Osteoblast (primary cell): Measurements from ENCODE around the gene CADPS. TPM values are rescaled to one million over a fixed set of nuclear protein-coding genes. Genes with fewer than 3 reads are reported as not detected.

Experiments used
- DNase-seq: peaks from one replicate; pipeline ENCODE4 v3.0.0; 2011; ENCODE audit warnings: low spot score, mixed read lengths; ENCODE audit not compliant: insufficient read length; ENCODE audit errors: missing footprints
- H2AFZ ChIP-seq: 2 replicates; pipeline ENCODE4 v1.6.0; 2011; ENCODE audit warnings: mild to moderate bottlenecking, low read length
- H3K27ac ChIP-seq: 2 replicates; pipeline ENCODE4 v1.5.1; 2011; ENCODE audit warnings: mild to moderate bottlenecking, low read depth, low read length, moderate library complexity
- H3K27me3 ChIP-seq: 2 replicates; pipeline ENCODE4 v1.6.0; 2012; ENCODE audit warnings: mild to moderate bottlenecking, control low read depth, inconsistent platforms, low read length, moderate library complexity; ENCODE audit not compliant: insufficient read depth
- H3K36me3 ChIP-seq: 2 replicates; pipeline ENCODE4 v1.5.1; 2011; ENCODE audit warnings: mild to moderate bottlenecking, low read length, control low read depth, moderate library complexity; ENCODE audit not compliant: insufficient read depth
- H3K4me1 ChIP-seq: 2 replicates; pipeline ENCODE4 v1.5.1; 2011; ENCODE audit warnings: mild to moderate bottlenecking, low read length, control low read depth, moderate library complexity; ENCODE audit not compliant: insufficient read depth
- H3K4me2 ChIP-seq: 2 replicates; pipeline ENCODE4 v1.6.0; 2011; ENCODE audit warnings: mild to moderate bottlenecking, low read length; ENCODE audit not compliant: insufficient read depth
- H3K4me3 ChIP-seq: fragments of 200-600 bp; sonication (generic); 3 replicates; pipeline ENCODE4 v1.5.1; 2012; ENCODE audit warnings: mild to moderate bottlenecking, low read length, inconsistent platforms; ENCODE audit not compliant: insufficient read depth
- H3K79me2 ChIP-seq: 2 replicates; pipeline ENCODE4 v1.6.0; 2012; ENCODE audit warnings: mild to moderate bottlenecking, low read length, control low read depth, inconsistent platforms; ENCODE audit not compliant: insufficient read depth
- H3K9me3 ChIP-seq: 2 replicates; pipeline ENCODE4 v1.5.1; 2011; ENCODE audit warnings: low read depth, low read length, control low read depth
- H4K20me1 ChIP-seq: 2 replicates; pipeline ENCODE4 v1.6.0; 2012; ENCODE audit warnings: mild to moderate bottlenecking, low read length, control low read depth; ENCODE audit not compliant: insufficient read depth
- CTCF ChIP-seq: IDR thresholded peaks from 2 replicates; pipeline ENCODE4 v1.5.1; 2011; ENCODE audit warnings: mild to moderate bottlenecking, low read depth, low read length, moderate library complexity; ENCODE audit errors: extremely low read depth
- total RNA-seq: library from RNA; depleted of rRNA; stranded (reverse); fragments of >200 nt; gene quantifications from 2 replicates; pipeline ENCODE4 v1.2.3, GENCODE V29; 2012

The CADPS gene
- total RNA-seq, 1 donor = not detected

- Histone ChIP-seq H4K20me1 (no peaks in the 10 kb centered on the region), H2AFZ (no peak overlapping the region), H3K4me2 (no peak overlapping the region), H3K27me3 (no peaks in the 10 kb centered on the region), H3K4me1 (no peaks in the 10 kb centered on the region), H3K36me3 (no peaks in the 10 kb centered on the region), H3K9me3 (no peaks in the 10 kb centered on the region), H3K4me3 (no peak overlapping the region), H3K27ac (no peak overlapping the region), H3K79me2 (no peaks in the 10 kb centered on the region)
- no peak for TF ChIP-seq CTCF
- no peak for DNase-seq
These were observed 488.0 kb downstream of the CADPS start for GRCh38 chr3:62387251-62387650.

GRCh38 chr3:62379321-62379798, 495.9 kb downstream of the CADPS start:
- no peaks in the 10 kb centered on the region for H3K9me3 ChIP-seq
- no peak overlapping the region for H2AFZ ChIP-seq
- no peak overlapping the region for H3K4me2 ChIP-seq
- TF ChIP-seq CTCF = no peak
- H3K4me1 ChIP-seq = no peaks in the 10 kb centered on the region
- no peaks in the 10 kb centered on the region for H3K36me3 ChIP-seq
- no peak overlapping the region for H3K27ac ChIP-seq
- no peak for DNase-seq
- H3K27me3 ChIP-seq = peaks cover 71% of the 10 kb centered on the region
- H3K79me2 ChIP-seq = no peaks in the 10 kb centered on the region
- H4K20me1 ChIP-seq = no peaks in the 10 kb centered on the region
- H3K4me3 ChIP-seq = no peak overlapping the region

- no peaks in the 10 kb centered on the region for H3K79me2 ChIP-seq
- H3K36me3 ChIP-seq = no peaks in the 10 kb centered on the region
- no peak overlapping the region for H3K27ac ChIP-seq
- H3K4me3 ChIP-seq = no peak overlapping the region
- TF ChIP-seq CTCF = no peak
- no peak for DNase-seq
- no peaks in the 10 kb centered on the region for H3K9me3 ChIP-seq
- H4K20me1 ChIP-seq = no peaks in the 10 kb centered on the region
- H3K4me1 ChIP-seq = no peaks in the 10 kb centered on the region
- H3K4me2 ChIP-seq = no peak overlapping the region
- peaks cover 76% of the 10 kb centered on the region for H3K27me3 ChIP-seq
- no peak overlapping the region for H2AFZ ChIP-seq
These were observed 496.3 kb downstream of the CADPS start for GRCh38 chr3:62378921-62379320.

GRCh38 chr3:62378311-62378789, 496.9 kb downstream of the CADPS start:
- no peak for DNase-seq
- no peaks in the 10 kb centered on the region for H3K79me2 ChIP-seq
- H3K27ac ChIP-seq = no peak overlapping the region
- no peak overlapping the region for H3K4me2 ChIP-seq
- no peak for TF ChIP-seq CTCF
- no peaks in the 10 kb centered on the region for H3K9me3 ChIP-seq
- H3K4me3 ChIP-seq = no peak overlapping the region
- no peaks in the 10 kb centered on the region for H3K36me3 ChIP-seq
- H2AFZ ChIP-seq = no peak overlapping the region
- H3K27me3 ChIP-seq = peaks cover 81% of the 10 kb centered on the region
- no peaks in the 10 kb centered on the region for H3K4me1 ChIP-seq
- H4K20me1 ChIP-seq = no peaks in the 10 kb centered on the region
